Activated CD4-positive, alpha-beta memory T cell treated with anti-CD3 and anti-CD28 coated beads for 36 hours (primary cell): ENCODE results near the gene SLC25A1. TPM values are rescaled to one million over a fixed set of nuclear protein-coding genes. Genes with fewer than 3 reads are reported as not detected.

Source experiments
- CTCF ChIA-PET: fragments of 350-600 bp; sonication (Branson Sonifier 250); formaldehyde crosslinking; loops from one replicate; lab custom pipeline; 2021; ENCODE audit warnings: antibody characterized with exemption, inconsistent platforms; lab: Charles Lee
- POLR2A ChIA-PET: fragments of 350-600 bp; sonication (Branson Sonifier 250); formaldehyde crosslinking; loops from one replicate; lab custom pipeline; 2021; ENCODE audit warnings: antibody characterized with exemption; lab: Charles Lee
- DNase-seq: peaks from one replicate; pipeline ENCODE4 v3.0.0-alpha.2; 2020
- H3K27ac Mint-ChIP-seq: one replicate; pipeline ENCODE4 v1.8.0; 2021; ENCODE audit warnings: mixed read lengths
- H3K27me3 Mint-ChIP-seq: one replicate; pipeline ENCODE4 v1.8.0; 2021; ENCODE audit warnings: mixed read lengths
- H3K36me3 Mint-ChIP-seq: one replicate; pipeline ENCODE4 v1.8.0; 2021; ENCODE audit warnings: mixed read lengths
- H3K4me1 Mint-ChIP-seq: one replicate; pipeline ENCODE4 v1.8.0; 2021; ENCODE audit warnings: low read depth, mixed read lengths
- H3K4me3 Mint-ChIP-seq: one replicate; pipeline ENCODE4 v1.8.0; 2021; ENCODE audit warnings: mild to moderate bottlenecking, mixed read lengths
- H3K9me3 Mint-ChIP-seq: one replicate; pipeline ENCODE4 v1.8.0; 2021; ENCODE audit warnings: mixed read lengths
- intact Hi-C: fragments of 100-400 bp; cut with micrococcal nuclease; formaldehyde crosslinking; loops from one replicate; pipeline ENCODE4 v1.15.1; 2023
- total RNA-seq, 2 experiments: library from RNA; stranded (reverse); gene quantifications; one replicate each; pipeline ENCODE4 v1.2.3, GENCODE V29; 2021

SLC25A1 gene
- total RNA-seq, result 10 to 100 TPM; 62.9 to 67.4 TPM

DNA sequence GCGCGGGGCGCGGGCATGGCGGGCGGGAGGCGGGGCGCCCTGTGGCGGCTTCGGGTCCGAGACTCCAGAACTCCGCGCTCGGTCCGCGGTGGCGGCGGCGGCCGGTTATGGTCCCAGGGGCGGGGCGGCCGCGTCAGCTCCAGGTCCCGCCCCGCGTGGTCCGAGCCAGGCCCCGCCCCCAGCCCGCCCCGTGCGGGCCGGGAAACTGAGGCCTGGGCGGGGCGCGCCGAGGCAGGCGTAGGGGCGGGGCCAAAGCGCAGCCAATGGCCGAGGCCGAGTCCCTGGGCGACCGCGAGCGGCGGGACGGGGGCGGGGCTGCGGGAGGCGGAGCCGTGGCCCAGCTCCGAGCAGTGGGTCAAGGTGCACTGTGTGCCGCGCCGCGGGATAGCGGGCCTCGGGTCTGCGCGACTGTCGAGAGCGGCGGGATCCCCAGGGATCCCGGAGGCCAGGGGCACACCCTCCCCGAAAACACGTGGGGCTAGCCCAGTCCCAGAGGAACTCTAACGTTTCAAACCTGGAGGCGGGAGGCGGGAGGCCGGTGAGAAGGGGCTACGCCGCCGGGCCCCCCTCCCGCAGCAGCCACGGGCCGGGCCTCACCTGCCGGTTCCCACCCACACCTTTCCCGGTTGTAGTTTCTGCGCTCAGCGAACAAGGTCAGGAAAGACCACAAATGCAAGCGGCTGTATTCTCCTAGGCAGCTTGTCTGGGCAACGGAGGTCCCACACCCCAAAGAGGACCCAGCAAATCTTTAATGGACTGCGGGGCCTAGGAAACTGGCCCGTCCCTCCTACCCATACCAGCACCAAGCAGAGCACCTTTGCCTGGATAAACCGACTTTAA, at the start of gene SLC25A1:
Gene SLC25A1, minus strand, starts transcription at position 80 of the 840 bp plus-strand sequence. Its CDS starts 63 bp downstream, at position 17.
- CTCF ChIA-PET, result interaction anchor here (0.6 to 4.2 kb wide), 18 partner anchors 9 to 455 kb away, joined by 3 to 22 read pairs (median 4); partner anchors contain the start of genes C22orf39, ESS2 and HIRA
- no peaks in the 10 kb centered on the region for H3K9me3 Mint-ChIP-seq
- H3K4me3 Mint-ChIP-seq, result peak within 1 kb of the TSS; percentile 64
- H3K4me1 Mint-ChIP-seq, result peaks cover 32% of the 10 kb centered on the region
- H3K27me3 Mint-ChIP-seq, result no peaks in the 10 kb centered on the region
- intact Hi-C loops, result loop anchor here (1.0 to 5.0 kb wide), 5 partner anchors 34 to 300 kb away; partner anchors contain the start of genes CDC45, CLTCL1, DGCR2 and ESS2
- POLR2A ChIA-PET, result interaction anchor here (0.6 to 1.8 kb wide), 5 partner anchors 11 to 301 kb away, joined by 3 to 9 read pairs (median 3); partner anchors contain the start of genes CDC45, ESS2 and HIRA
- peak; percentile 89 for DNase-seq
- H3K27ac Mint-ChIP-seq, result no peak within 1 kb of the TSS
- H3K36me3 Mint-ChIP-seq, result no peaks in the 10 kb centered on the region

- no peak overlapping the region for H3K27ac Mint-ChIP-seq
- no peaks in the 10 kb centered on the region for H3K4me1 Mint-ChIP-seq
- H3K27me3 Mint-ChIP-seq, result no peaks in the 10 kb centered on the region
- no peak for DNase-seq
- CTCF ChIA-PET, result no interaction called here
- H3K4me3 Mint-ChIP-seq, result no peak overlapping the region
- POLR2A ChIA-PET, result interaction anchor here (0.5 kb wide), 1 partner anchor 144 kb away, joined by 5 read pairs; no protein-coding TSS in a partner anchor
- intact Hi-C loops, result no loop called here
- no peaks in the 10 kb centered on the region for H3K36me3 Mint-ChIP-seq
- H3K9me3 Mint-ChIP-seq, result no peaks in the 10 kb centered on the region
These were observed 49.6 kb upstream of the SLC25A1 start for GRCh38 chr22:19228179-19228578.

- H3K4me1 Mint-ChIP-seq, result no peaks in the 10 kb centered on the region
- intact Hi-C loops, result no loop called here
- H3K4me3 Mint-ChIP-seq, result no peak overlapping the region
- H3K27ac Mint-ChIP-seq, result no peak overlapping the region
- POLR2A ChIA-PET, result no interaction called here
- no peaks in the 10 kb centered on the region for H3K36me3 Mint-ChIP-seq
- CTCF ChIA-PET, result no interaction called here
- DNase-seq, result no peak
- H3K9me3 Mint-ChIP-seq, result no peaks in the 10 kb centered on the region
- H3K27me3 Mint-ChIP-seq, result no peaks in the 10 kb centered on the region
These were observed 47.9 kb upstream of the SLC25A1 start for GRCh38 chr22:19226428-19226827.

DNA sequence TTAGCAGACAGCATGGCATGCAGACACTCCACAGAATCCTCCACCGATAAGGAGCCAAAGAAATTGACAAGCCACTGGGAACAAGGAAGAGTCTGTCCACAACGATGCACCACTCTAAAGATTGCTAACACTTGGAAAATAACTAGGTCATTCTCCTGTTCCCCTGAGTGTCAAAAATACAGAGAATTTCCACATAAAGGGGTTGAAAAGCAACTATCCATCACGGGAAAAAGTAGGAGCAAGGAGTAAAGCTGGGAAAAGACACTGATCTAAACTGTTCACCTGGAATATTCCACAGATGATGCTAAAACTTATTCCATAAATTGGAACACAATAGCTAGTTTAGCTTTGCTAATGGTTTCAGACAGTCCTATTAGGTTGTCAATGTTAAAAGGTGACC, 47.0 kb upstream of the SLC25A1 start:
- Mint-ChIP-seq H3K36me3 (no peaks in the 10 kb centered on the region), H3K4me1 (no peaks in the 10 kb centered on the region), H3K27ac (no peak overlapping the region), H3K4me3 (no peak overlapping the region), H3K27me3 (no peaks in the 10 kb centered on the region), H3K9me3 (no peaks in the 10 kb centered on the region)
- ChIA-PET CTCF (no interaction called here), POLR2A (no interaction called here)
- DNase-seq, result no peak
- intact Hi-C loops, result no loop called here

DNA sequence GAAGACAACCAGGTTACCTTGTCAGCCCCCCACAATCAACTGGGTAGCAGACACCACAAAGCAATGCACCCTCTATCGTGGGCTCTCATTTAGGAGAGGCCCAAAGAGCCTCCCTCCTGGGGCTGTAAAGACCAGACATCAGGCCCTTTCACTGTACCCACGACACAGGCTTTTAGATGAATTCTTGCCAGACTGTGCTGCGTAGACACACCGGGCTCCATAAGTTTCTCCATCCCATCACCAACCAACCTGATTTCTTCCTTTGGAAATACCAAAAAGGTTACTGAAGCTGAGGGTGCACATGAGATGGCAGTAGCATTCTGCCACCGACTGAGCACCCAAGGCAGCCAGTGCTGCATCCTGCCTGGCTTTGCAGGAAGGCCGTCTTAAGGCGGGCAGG, 46.4 kb upstream of the SLC25A1 start:
- Mint-ChIP-seq H3K36me3 (no peaks in the 10 kb centered on the region), H3K27ac (no peak overlapping the region), H3K27me3 (no peaks in the 10 kb centered on the region), H3K4me3 (no peak overlapping the region), H3K9me3 (no peaks in the 10 kb centered on the region), H3K4me1 (no peaks in the 10 kb centered on the region)
- POLR2A ChIA-PET, result no interaction called here
- intact Hi-C loops, result no loop called here
- CTCF ChIA-PET, result no interaction called here
- no peak for DNase-seq

DNA sequence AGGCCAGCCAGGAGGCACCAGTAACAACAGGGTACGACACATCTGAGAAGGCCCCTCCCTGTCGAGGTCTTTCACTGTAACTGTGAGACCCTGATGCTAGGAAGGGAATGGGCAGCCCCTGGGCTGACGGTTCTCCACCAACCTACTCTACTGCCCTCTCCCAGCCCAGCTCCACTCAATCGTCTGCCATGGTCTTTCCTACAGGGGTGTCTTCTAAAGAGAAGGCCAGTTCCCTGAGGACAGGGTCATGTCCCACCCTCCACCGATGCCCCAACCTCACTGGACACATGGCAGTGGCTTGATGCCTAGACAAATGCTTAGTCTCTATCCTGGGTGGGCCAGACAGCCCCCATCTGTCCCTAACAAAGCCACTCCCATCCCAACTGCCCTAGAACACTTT, 46.0 kb upstream of the SLC25A1 start:
- no peak overlapping the region for H3K4me3 Mint-ChIP-seq
- no peak overlapping the region for H3K27ac Mint-ChIP-seq
- no peak for DNase-seq
- ChIA-PET POLR2A (no interaction called here), CTCF (no interaction called here)
- no peaks in the 10 kb centered on the region for H3K27me3 Mint-ChIP-seq
- intact Hi-C loops, result no loop called here
- H3K36me3 Mint-ChIP-seq, result no peaks in the 10 kb centered on the region
- H3K9me3 Mint-ChIP-seq, result no peaks in the 10 kb centered on the region
- no peaks in the 10 kb centered on the region for H3K4me1 Mint-ChIP-seq

GRCh38 chr22:19223617-19224016, 45.1 kb upstream of the SLC25A1 start:
- no peak overlapping the region for H3K4me3 Mint-ChIP-seq
- CTCF ChIA-PET, result no interaction called here
- no peak overlapping the region for H3K27ac Mint-ChIP-seq
- H3K4me1 Mint-ChIP-seq, result no peaks in the 10 kb centered on the region
- intact Hi-C loops, result no loop called here
- H3K9me3 Mint-ChIP-seq, result no peaks in the 10 kb centered on the region
- H3K27me3 Mint-ChIP-seq, result no peaks in the 10 kb centered on the region
- H3K36me3 Mint-ChIP-seq, result no peaks in the 10 kb centered on the region
- POLR2A ChIA-PET, result no interaction called here
- no peak for DNase-seq

- Mint-ChIP-seq H3K4me3 (no peak overlapping the region), H3K27ac (no peak overlapping the region), H3K4me1 (no peaks in the 10 kb centered on the region), H3K27me3 (no peaks in the 10 kb centered on the region), H3K36me3 (no peaks in the 10 kb centered on the region), H3K9me3 (no peaks in the 10 kb centered on the region)
- no peak for DNase-seq
- ChIA-PET POLR2A (no interaction called here), CTCF (no interaction called here)
- intact Hi-C loops, result no loop called here
These were observed 44.6 kb upstream of the SLC25A1 start for GRCh38 chr22:19223110-19223509.

GRCh38 chr22:19222242-19223005, 43.9 kb upstream of the SLC25A1 start:
- H3K4me3 Mint-ChIP-seq, result no peak overlapping the region

DNA sequence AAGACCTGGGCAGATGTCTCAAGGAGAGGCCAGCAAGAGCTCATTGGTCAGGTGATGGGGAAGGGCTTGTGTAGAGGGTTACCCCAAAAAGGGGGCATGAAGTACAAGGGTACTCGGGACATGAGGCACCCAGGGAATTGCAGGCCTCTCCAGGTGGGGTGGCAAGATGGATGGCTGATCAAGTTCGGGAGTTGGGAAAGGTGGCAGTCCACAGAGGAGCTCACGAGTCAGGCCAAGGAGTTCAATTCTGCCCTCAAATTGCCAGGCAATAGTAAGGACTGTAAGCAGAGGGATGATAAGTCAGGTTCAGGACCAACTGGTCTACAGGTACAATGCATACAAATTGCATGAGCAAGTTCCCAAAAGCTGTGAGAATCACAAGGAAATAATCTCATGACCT, 42.3 kb upstream of the SLC25A1 start:
- H3K4me1 Mint-ChIP-seq, result no peaks in the 10 kb centered on the region
- no peaks in the 10 kb centered on the region for H3K27me3 Mint-ChIP-seq
- ChIA-PET POLR2A (no interaction called here), CTCF (no interaction called here)
- DNase-seq, result no peak
- intact Hi-C loops, result no loop called here
- H3K4me3 Mint-ChIP-seq, result no peak overlapping the region
- no peak overlapping the region for H3K27ac Mint-ChIP-seq
- H3K36me3 Mint-ChIP-seq, result no peaks in the 10 kb centered on the region
- no peaks in the 10 kb centered on the region for H3K9me3 Mint-ChIP-seq

More at GRCh38 chr22:19222242-19223005, 43.9 kb upstream of the SLC25A1 start:
- intact Hi-C loops, result no loop called here
- H3K36me3 Mint-ChIP-seq, result no peaks in the 10 kb centered on the region
- ChIA-PET CTCF (no interaction called here), POLR2A (no interaction called here)
- no peak for DNase-seq
- H3K4me1 Mint-ChIP-seq, result no peaks in the 10 kb centered on the region
- H3K27ac Mint-ChIP-seq, result no peak overlapping the region
- no peaks in the 10 kb centered on the region for H3K9me3 Mint-ChIP-seq
- no peaks in the 10 kb centered on the region for H3K27me3 Mint-ChIP-seq

DNA sequence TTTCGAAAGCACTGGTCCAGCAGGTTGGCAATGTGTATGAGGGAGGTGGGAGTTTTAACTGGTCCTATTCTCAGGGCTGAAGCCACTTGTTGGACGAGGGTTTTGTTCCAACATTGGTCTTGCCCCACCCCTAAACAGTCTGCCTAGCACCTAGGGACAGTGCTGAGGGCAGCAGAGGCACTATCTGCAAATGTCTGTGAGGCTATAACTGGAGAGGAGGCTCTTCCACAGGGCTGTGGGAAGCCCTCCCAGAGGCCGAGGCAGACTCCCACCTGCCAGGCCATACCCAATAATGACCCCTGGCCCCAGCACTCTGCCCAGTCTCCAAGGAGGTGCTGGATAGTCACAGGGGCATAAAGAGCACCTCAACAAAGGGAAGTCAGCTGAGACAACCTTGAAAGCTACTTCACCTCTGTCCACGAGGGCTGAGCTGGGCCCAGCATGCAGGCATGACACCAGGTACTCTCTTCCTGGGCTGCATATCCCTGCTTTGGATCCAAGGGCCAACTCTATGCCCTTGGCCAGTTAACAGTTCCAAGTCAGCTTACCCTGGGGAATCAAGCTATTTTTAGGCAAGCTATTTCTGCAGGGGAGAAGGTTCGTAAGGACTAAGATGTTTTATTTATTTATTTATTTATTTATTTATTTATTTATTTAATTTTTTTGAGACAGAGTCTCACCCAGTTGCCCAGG, 40.2 kb upstream of the SLC25A1 start:
- Mint-ChIP-seq H3K27me3 (no peaks in the 10 kb centered on the region), H3K27ac (no peak overlapping the region), H3K36me3 (no peaks in the 10 kb centered on the region), H3K4me3 (no peak overlapping the region), H3K9me3 (no peaks in the 10 kb centered on the region), H3K4me1 (no peaks in the 10 kb centered on the region)
- DNase-seq, result no peak
- ChIA-PET CTCF (no interaction called here), POLR2A (no interaction called here)
- intact Hi-C loops, result no loop called here

- no peaks in the 10 kb centered on the region for H3K36me3 Mint-ChIP-seq
- POLR2A ChIA-PET, result no interaction called here
- no peaks in the 10 kb centered on the region for H3K9me3 Mint-ChIP-seq
- peaks cover 1% of the 10 kb centered on the region for H3K27me3 Mint-ChIP-seq
- no peak overlapping the region for H3K27ac Mint-ChIP-seq
- no peaks in the 10 kb centered on the region for H3K4me1 Mint-ChIP-seq
- intact Hi-C loops, result no loop called here
- CTCF ChIA-PET, result interaction anchor here (1.2 kb wide), 1 partner anchor 37 kb away, joined by 3 read pairs; no protein-coding TSS in a partner anchor
- H3K4me3 Mint-ChIP-seq, result no peak overlapping the region
- DNase-seq, result no peak
These were observed 38.0 kb upstream of the SLC25A1 start for GRCh38 chr22:19216579-19216978.
